K562 (cell line): ENCODE data around the gene CPVL. TPM values are rescaled to one million over a fixed set of nuclear protein-coding genes. Genes with fewer than 3 reads are reported as not detected.

Experiments used
- BCOR ChIP-seq: fragments of 450-650 bp; IDR thresholded peaks from 2 replicates; pipeline ENCODE4 v1.6.1; 2016
- C11orf30 ChIP-seq: fragments of 450-650 bp; IDR thresholded peaks from 2 replicates; pipeline ENCODE4 v1.6.1; 2016; ENCODE audit warnings: low read depth, mild to moderate bottlenecking
- HOMEZ ChIP-seq: fragments of 250-450 bp; sonication (Bioruptor Pico); IDR thresholded peaks from 2 replicates; pipeline ENCODE4 v1.4.0; 2020; ENCODE audit warnings: mild to moderate bottlenecking, moderate library complexity
- MGA ChIP-seq: fragments of 450-650 bp; IDR thresholded peaks from 2 replicates; pipeline ENCODE4 v1.6.1; 2016; ENCODE audit warnings: mild to moderate bottlenecking, moderate library complexity
- MTA2 ChIP-seq: fragments of 450-650 bp; IDR thresholded peaks from 2 replicates; pipeline ENCODE4 v1.6.1; 2016; ENCODE audit warnings: low read depth
- NCOR1 ChIP-seq: fragments of 450-650 bp; IDR thresholded peaks from 2 replicates; pipeline ENCODE4 v1.6.1; 2016; ENCODE audit warnings: mild to moderate bottlenecking, moderate library complexity
- PHF8 ChIP-seq: fragments of 200-600 bp; sonication (generic); IDR thresholded peaks from 2 replicates; pipeline ENCODE4 v1.6.1; 2012; ENCODE audit warnings: mixed run types, mild to moderate bottlenecking, inconsistent platforms, low read length, moderate library complexity, borderline replicate concordance
- SPI1 ChIP-seq: IDR thresholded peaks from 2 replicates; pipeline ENCODE4 v1.6.1; 2011; ENCODE audit warnings: low read depth, low read length, control low read depth, borderline replicate concordance
- polyA plus RNA-seq, 8 experiments: library from polyadenylated mRNA; depleted of rRNA in 4 of 8; stranded (reverse) in 5 of 8; unstranded in 3 of 8; fragments of >200 nt; fragmentation: Nextera tagmentation in 2 of 8; fragmentation: Illumina TruSeq in 1 of 8; extraction: Ambion mirVana in 2 of 8; extraction: Trizol in 1 of 8; gene quantifications; 2 replicates each; pipeline versions ENCODE4 v1.2.1 to v1.2.3, GENCODE V29; 2011 to 2014; ENCODE audit warnings: inconsistent platforms in 1 of 8, missing spikeins in 1 of 8
- total RNA-seq, 7 experiments: library from RNA; depleted of rRNA in 6 of 7; stranded (reverse); fragments of >200 nt in 6 of 7; fragmentation: Illumina TruSeq in 2 of 7; extraction: Trizol in 2 of 7; gene quantifications; 2 replicates each; pipeline versions ENCODE4 v1.2.1 to v1.2.3, GENCODE V29; 2011 to 2021; ENCODE audit warnings: low replicate concordance in 1 of 7

The CPVL gene
- total and polyA plus RNA-seq, 9 of the 15 experiments (the other 6 are each of a cell fraction or from before 2014, with no cell fraction given), result 0.89 to 2.4 (median 1.5) TPM

GRCh38 chr7:29003703-29004102 lies 142.6 kb downstream of the CPVL start (continued):
- TF ChIP-seq MGA, result no peak
- no peak for TF ChIP-seq HOMEZ
- TF ChIP-seq PHF8, result no peak
- no peak for TF ChIP-seq NCOR1
- TF ChIP-seq BCOR, result no peak
- TF ChIP-seq SPI1, result no peak
- TF ChIP-seq C11orf30, result no peak
- TF ChIP-seq MTA2, result no peak
